Uterus (tissue), 2 donors: ENCODE measurements around the gene PRMT7.
A peak's percentile ranks its signal among the peaks of the same experiment; 100 is the strongest.

Source experiments
- CTCF ChIP-seq, 4 experiments: fragments of 200-600 bp in 2 of 4; fragments of 450-650 bp in 2 of 4; sonication (generic) in 2 of 4; IDR thresholded peaks; one replicate each; pipeline ENCODE4 v1.5.1; 2016 to 2019; ENCODE audit warnings: antibody characterized with exemption in 4 of 4, mild to moderate bottlenecking in 2 of 4, moderate library complexity in 1 of 4
- POLR2A ChIP-seq, 2 donors: fragments of 450-650 bp; IDR thresholded peaks; one replicate each; pipeline ENCODE4 v1.6.1; 2016; ENCODE audit warnings: antibody characterized with exemption in 2 of 2, mild to moderate bottlenecking in 1 of 2, moderate library complexity in 1 of 2

- TF ChIP-seq CTCF (IDR thresholded peaks at IDR 0.05), result peak; percentile 83 to 93 (median 88)
- TF ChIP-seq POLR2A (IDR thresholded peaks at IDR 0.05), result no peak
Observed at GRCh38 chr16:68328151-68328859, 17.5 kb downstream of the PRMT7 start.
